Head of caudate nucleus (tissue), 42 donors: ENCODE measurements around the gene DST.
A peak's percentile ranks its signal among the peaks of the same experiment; 100 is the strongest.

Experiments used
- DNase-seq, 42 donors: peaks; one replicate each; pipeline versions ENCODE4 v3.0.0 to v3.0.0-alpha.2; 2020 to 2021; ENCODE audit warnings: mixed read lengths in 7 of 42
- intact Hi-C: fragments of 100-400 bp; cut with DNase I; formaldehyde crosslinking; loops from one replicate; pipeline ENCODE4 v1.15.0; 2022

Gene DST

DNA sequence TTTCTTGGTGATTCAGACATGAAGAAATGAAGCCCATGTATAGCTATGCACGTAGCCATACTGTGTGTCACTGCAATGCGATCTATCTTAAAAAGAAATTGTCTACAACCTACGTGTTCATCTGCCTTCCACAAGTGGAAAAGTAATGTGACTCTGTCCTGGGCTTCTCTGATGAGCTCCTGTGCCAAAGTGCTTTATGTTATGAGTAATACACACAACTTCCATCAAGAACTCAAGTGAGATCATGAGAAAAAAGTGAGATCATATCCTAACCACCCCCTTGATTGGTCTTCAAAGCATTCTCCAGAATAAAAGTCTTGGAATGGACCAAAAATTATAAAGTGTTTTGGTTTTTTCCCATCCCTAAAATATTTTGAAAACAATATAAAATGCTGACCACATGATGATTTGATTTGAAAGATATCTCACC lies 114.3 kb downstream of the DST start:
- intact Hi-C loops = no loop called here
- no peak for DNase-seq

- intact Hi-C loops = no loop called here
- no peak for DNase-seq
These were observed 114.8 kb downstream of the DST start for GRCh38 chr6:56527934-56528333.

DNA sequence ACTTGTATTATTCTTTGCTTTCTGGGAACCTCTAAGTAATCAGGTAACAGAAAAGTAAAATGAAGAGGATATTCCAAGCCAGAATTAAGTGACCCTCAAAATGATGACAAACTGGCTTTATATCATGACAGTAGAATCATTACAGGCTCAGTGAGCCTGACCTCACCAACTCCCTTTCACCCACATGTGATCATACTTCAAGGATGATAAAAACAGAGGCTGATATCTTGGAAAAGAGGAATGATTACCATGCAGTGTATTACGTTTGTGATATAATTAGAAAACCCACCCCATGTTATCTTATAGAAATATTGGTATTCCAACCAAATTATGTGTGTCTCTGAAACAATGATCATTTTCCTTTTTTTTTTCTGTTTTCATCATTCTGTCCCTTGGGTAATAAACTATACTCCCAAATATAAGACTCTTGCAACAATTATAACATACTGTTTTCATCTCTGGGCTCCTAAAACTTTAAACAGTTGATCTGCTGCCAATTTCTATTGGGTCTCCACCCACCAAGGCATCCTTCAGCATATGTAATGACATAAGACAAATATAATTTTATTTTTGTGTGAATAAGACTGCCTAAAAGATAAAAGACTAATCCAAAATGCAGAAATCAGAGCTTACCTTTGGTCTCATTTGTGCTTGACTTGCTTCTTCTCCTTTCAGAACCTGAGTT lies 115.7 kb downstream of the DST start:
- no peak for DNase-seq
- intact Hi-C loops = no loop called here

DNA sequence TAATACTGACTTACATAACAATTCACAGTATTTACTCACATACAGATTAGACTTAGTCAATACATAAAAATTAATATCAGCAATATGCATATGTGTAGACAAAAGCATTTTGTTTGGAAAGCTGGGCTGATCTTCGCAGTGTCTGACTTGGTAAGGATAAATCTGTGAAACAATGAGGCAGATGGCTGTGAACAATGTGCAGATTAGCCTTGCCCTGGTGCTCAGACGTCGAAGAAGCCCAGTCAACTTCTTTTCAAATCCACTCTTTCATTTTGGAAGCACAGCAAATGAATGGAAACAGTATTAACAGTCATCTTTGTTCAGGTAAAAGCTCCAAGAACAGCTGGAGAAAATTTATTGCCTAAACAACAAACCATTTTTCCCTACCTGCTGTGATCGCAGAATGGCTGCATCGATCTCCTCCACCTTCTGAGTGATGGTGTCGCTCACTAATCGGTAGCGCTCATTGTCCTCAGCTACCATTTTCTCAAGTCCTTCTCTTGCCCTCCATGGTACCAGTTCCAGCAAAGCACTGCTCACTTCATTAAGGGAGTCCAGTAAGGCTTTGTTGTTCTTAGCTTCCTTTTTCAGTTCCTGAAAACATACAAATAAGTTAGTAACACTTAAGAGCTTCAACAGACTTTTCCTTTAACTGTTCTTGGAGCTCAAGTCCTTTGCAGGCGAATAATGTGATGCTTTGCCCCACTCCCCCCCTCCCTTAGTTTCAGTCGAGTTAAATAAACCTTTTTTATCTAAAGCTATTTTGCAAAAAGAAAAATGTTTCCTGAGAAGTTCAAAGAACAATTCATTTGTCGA lies 116.5 kb downstream of the DST start:
- DNase-seq = no peak
- intact Hi-C loops = no loop called here

DNA sequence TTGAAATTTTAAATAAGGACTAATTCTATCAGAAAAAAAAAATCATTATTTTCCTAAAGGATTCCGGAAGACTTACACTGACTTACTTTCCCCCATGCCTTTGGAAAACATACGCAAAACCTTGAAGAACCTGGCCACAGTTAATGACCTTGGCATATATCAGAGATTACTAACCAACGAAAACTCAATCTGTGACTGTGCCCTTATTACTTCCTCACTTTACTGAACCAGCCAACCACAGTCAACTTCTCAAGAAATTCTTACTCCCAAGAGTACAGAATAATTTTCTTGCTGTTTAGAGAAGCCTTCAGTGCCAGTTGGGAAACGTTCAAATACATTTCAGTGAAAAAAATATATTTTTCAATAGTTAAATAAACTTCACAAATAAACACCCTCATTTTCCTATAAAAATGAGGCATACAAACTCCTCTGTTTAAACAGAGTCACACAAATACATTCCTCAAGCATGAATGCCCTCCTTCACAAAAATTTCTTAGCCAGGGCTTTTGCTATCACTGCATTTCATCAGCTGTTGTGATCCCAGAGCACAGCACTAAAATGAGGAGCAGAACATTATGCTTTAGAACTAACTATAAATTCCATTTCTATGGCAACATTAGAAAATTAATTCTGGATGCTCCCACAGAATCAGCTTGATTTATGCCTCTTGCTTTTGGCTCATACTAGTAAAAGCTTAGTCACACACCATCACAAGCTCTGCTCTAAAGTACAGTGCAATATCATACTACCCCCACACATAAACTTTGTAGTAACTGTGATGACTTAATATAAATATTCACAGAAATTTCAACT lies 117.6 kb downstream of the DST start:
- peak in 9 of 42 donors; percentile 17 to 67 (median 33) for DNase-seq
- intact Hi-C loops = no loop called here

GRCh38 chr6:56522495-56523270 lies 120.0 kb downstream of the DST start:
- DNase-seq = no peak
- intact Hi-C loops = no loop called here

- intact Hi-C loops = no loop called here
- no peak for DNase-seq
These were observed 120.7 kb downstream of the DST start for GRCh38 chr6:56521976-56522375.

DNA sequence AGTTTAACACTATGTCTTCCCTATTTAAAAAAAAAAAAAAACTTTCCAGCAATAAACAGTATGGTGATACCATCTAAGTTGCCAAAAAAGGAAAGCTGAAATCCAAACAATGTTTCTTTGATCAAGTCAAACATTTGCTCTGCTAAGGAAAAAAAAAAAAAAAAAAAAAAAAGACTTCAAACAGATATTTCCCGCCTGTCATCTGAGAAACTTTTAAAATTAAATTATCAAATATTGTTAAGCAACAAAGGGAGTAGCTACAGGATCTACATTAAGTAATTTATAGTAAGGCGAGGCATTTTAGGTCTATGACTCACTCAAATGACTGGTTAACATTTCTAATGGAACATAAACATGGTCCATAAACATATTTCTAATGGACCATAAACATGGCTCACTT lies 121.2 kb downstream of the DST start:
- no peak for DNase-seq
- intact Hi-C loops = no loop called here

DNA sequence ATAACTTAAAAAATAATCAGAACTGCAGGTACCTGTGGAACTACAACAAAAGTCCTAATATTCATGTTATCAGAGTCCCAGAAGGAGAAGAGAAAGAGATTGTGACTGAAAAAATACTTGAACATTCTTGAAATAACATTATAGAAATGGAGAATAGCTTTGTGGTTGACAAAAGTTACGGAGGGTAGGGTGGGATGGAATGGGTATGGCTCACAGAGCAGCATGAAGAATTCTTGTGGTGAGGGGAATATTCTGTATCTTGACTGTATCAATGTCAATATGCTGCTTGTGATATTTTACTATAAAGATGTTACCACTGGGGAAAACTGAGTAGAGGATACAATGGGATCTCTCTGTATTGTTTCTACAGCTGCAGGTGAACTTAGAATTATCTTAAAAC lies 122.5 kb downstream of the DST start:
- intact Hi-C loops = no loop called here
- DNase-seq = no peak

DNA sequence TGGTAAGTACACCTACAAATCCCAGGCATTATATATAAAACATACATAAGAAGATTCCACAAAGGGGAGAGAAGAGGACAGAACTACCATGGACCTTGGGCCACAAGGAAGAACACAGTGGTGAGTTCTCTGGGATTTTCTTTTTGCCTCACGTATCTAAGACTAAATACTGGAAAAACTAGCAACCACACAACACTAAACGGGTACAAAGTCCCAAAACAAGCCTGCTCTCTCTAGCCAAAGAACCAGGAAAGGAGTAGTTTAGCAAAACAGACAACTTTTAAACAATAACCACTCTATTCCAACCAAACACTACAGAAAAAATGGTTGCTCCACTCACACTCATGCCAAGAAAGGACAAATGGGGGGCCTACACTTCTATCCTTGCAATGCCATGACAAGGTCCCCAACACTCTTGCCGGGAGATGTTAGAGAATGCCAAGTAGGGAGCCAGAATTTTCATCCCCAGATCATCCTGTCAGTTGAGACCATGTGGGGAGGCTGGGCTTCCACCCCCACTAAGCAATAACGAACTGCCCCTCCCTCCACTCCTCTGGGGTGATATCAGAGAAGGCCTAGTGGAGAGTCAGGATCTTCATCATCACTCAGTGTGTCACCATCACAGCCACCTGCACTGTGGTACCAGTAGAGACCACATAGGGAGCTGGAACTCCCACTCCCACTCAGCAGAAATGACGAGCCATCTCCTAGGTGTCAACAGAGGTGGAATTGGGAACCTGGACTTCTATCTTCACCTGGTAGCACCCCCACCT lies 123.5 kb downstream of the DST start:
- no peak for DNase-seq
- intact Hi-C loops = no loop called here

DNA sequence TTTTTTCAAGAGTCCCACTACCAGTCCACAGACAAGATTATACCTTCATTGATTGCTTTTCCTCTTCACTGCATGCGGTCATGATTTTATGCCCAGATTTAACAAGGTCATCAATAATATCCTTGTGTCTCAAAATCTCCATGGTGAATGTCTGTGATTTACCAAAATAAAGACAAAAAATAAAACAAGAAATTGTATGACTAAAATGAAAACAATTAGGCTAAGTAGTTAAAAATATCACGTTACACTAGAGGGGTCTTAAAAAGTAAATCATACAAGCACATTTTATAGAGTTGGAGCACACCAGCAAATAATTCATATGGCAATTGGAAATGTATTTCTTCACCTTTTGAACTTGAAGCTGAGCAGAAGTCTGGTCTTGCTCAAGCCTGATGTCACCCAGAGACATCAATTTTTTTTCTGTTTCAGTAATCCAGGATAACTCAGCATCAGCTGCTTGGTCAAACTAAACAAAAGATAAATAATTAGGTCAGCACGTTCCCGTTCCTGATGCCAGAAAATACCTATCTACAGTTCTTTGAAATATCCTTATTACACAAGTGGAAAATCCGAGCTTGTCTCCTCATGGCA lies 125.4 kb downstream of the DST start:
- intact Hi-C loops = no loop called here
- no peak for DNase-seq

DNA sequence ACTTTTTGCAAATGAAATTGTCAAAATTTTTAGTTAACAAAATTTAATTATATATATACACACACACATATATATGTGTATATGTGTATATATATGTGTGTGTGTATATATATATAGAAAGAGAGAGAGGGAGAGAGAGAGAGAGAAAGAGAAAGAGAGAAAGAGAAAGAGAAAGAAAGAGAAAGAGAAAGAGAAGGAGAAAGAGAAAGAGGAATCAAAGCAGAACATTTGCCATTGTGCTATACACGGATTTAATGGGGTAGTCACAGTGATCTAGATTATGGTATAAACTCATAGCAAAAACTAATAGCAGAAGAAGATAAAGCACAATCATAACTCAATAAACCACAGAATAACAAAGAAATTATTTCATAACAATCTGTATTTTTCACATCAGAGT lies 126.7 kb downstream of the DST start:
- no peak for DNase-seq
- intact Hi-C loops = no loop called here

GRCh38 chr6:56515081-56515905 lies 127.4 kb downstream of the DST start:
- intact Hi-C loops = no loop called here
- no peak for DNase-seq

DNA sequence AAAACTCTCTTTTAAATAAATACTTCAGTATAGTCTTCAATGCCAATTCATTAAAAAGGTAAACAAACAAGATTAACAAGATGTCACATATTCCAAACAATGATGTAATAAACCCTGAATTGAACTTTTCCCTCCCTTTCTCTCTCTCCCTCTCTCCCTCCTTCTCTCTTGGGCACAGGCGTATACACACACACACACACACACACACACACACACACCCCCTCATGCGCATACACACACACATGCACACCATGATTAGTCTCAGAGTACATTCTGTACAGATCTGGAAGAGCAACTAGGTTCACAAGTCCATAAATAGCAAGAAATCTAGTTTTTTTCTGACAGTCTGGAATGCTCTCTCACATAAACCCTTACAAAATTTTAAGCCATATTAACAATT lies 128.3 kb downstream of the DST start:
- intact Hi-C loops = no loop called here

GRCh38 chr6:56513631-56514030 lies 129.1 kb downstream of the DST start:
- no peak for DNase-seq
- intact Hi-C loops = no loop called here

More for the DNA sequence above, 128.3 kb downstream of the DST start:
- DNase-seq = no peak

GRCh38 chr6:56511591-56511990 lies 131.1 kb downstream of the DST start:
- intact Hi-C loops = no loop called here
- DNase-seq = no peak

GRCh38 chr6:56510984-56511531 lies 131.6 kb downstream of the DST start:
- DNase-seq = no peak
- intact Hi-C loops = no loop called here
